ENCODE measurements around the gene GPD2.

GRCh38 chr2:156401861-156402260 lies 34.3 kb upstream of the GPD2 start:
- TF ChIP-seq CTCF (IDR thresholded peaks at IDR 0.05; ENCODE audit: borderline replicate concordance, extremely low read depth, low read length, poor library complexity, severe bottlenecking), result no peak
- no peak for TF ChIP-seq EZH2 (IDR thresholded peaks at IDR 0.05; ENCODE audit: borderline replicate concordance, low read depth, low read length, severe bottlenecking)

Measured in DND-41 (cell line).